ENCODE measurements around the gene CFAP92.
A peak's percentile ranks its signal among the peaks of the same experiment; 100 is the strongest.

Gene CFAP92, protein sequence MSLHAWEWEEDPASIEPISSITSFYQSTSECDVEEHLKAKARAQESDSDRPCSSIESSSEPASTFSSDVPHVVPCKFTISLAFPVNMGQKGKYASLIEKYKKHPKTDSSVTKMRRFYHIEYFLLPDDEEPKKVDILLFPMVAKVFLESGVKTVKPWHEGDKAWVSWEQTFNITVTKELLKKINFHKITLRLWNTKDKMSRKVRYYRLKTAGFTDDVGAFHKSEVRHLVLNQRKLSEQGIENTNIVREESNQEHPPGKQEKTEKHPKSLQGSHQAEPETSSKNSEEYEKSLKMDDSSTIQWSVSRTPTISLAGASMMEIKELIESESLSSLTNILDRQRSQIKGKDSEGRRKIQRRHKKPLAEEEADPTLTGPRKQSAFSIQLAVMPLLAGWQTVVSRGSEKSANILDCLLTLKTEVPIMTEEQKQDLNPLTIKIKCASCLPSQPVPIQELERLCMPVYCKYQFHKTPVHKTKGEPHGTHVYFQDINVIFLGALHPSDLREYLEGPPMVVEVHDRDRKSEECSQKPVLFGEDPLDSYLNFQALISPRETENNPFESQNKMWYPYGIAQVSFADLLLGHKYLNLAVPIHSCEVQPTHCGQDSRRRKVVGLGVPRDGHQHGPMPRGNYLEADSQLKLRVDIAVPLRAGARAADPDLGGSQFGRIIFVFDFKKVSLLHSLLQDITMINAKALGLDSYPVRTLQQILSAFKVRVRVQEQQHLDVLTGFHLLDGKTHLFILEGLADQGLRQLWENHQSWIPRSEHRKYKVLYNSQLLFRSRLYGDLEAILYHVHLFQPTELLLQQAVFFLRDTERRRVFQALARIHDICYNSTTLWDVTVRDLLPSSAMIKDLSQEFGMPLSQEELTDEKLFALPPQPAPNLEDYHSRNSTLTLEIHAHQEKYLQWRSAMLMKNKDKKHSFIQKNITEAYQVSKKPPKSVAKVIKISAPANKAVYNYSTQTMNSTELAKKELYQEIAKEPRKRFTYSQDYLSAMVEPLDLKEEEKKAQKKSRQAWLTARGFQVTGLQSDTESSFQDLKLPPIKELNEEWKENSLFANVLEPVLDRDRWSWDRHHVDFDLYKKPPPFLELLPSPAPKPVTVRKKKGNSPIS

DNA sequence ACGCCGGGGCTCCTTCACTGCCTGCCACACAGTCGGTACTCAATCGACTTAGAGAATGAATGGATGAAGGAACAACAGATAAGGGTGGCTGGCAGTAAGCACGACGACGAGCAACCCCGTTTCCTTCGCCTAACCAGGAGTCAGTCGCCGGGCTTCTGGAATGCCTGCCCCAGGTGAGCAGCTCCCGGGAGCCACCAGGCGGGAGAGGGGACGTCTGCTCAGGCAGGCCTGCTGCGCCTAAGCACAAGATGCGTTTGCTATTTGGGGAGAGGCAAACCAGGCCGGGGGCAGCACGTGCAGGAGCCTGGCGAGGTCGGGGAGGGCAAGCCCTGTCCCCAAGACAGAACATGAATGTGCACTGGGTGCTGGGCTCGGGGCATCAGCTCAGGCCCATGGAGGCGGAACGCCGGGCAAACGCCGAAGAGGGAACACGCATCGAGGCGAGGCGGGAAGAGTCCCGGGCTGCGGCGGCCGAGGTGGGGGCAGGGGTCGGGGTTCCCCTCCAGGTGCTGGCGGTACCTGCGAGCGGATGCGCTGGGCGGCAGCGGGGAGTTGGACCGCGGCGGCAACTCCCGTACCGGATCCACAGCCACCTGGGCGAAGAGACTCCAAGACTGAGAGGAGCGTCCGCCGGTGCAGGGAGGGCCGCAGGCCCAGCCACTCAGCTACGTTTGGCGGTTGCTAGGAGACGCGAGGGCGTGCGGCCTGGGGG lies at the start of gene CFAP92:
CFAP92 (minus strand) TSS at position 616 of the 712 bp plus-strand sequence. CDS start 772 bp downstream, outside the sequence.
- DNase-seq, result peak; percentile 83

DNA sequence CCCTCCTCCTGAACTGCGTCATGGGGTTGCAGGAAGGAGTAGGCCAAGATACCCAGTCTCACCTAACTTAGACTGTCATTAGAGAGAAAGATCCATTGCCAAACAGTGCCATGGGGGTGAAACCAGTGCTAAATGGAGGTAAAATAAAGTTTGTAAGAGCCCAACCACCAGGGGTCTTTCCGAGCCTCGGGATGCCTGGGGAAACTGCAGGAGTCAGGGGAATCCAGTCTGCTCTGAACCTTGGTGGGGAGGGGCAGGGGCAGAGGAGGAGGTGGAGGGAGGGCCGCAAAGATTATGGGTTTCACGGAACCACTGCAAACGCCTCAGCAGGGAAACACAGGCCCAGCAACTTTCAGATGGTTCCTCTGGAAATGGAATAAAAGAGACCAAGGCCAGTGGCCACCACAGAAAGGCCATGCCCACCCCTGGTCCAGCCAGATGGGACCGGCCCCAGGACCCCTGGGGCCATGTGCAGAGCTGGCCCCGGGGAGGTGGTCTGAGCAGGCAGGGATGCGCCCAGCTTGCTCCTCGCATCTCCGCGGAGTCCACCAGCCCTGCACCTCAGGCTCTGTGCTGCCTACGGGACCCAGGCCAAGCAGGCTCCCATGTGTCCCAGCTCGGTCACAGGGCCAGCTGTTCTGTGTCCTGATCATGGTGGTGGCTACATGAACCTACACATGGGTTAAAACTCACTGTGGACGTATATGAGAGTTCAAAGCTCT lies 46.9 kb upstream of the CFAP92 start:
- no peak for DNase-seq

DNA sequence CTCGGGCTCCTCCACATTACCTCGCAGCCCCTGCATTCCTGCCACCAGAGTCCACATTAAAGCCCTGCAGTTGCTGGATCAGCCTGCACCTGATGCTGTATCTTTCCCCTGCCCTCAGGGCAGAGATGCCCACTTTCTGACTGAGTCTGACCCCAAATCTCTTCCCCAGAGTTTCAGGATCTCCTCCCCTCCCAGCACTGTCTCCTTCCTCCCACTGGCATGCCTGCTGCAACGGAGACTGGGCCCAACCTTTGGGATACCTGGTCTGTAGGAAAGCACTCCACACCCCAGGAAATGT lies 46.1 kb upstream of the CFAP92 start:
- DNase-seq, result no peak

DNA sequence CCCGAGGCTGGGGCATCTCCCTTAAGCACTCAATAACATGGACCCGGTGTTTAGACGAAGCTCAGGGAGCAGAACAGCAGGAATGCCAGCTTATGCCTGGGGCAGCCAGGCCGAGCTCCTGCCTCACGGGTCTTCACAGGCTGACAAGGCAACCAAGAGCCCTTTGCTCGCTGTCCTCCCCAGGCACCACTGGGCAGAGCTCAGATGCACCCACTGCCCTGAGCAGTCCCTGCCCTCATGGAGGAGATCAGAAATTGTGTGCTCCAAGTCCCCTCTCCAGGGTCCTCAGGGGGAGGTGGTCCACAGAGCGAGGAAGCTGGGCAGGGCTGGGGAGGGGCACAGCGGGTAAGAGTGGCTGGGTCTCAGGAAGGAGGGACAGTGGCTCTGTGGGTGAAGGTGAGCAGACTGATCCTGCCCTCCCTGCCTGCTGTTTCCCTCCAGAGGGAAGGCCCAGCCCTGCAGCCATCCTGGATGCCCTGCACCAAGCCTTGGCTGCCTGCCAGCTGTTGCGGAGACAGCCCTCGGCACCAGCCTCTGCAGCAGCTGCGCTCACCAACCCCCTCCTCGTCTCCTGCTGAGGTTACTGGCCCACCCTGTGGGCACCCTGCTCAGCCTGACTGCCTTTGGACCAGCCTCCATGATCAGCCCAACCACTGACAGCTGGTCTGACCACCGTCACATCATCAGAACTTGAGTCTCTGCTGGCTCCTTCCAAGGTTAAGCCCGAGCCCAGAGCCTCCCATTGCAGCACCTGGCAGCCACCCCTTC lies 45.6 kb upstream of the CFAP92 start:
- peak; percentile 76 for DNase-seq

DNA sequence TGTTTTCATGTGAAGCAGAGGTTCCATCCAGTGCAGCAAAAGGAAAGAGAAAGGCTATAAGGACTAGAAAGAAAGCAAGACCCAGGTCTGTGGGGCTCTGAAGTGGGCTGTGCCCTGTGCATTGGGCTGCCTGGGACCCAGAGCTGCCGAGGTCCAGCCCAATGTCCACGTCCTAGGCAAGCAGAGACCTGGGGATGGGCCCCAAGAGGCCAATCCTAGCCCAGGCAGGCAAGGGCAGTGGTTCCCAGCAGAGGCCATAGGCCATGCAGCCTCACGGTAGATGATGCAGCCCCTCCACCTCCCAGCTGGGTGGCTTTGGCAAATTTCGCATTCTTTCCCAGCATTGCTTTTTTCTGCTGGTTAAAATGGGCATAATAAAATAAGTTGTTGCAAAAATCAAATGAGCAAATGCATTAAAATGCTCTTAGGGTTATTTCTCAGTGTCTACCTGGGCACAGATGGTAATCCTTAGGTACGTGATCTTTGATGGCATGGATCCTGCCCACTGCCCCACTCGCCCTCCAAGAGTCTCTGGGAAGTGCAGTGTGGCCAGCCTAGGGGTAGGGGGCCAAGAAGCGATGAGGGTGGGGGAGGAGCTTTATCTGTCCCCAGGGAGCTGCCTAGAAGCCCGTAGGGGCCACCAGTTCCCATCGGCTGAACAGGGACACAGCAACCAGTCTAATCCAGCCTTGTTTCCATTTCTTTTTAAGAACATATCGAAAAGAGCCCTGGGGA lies 44.4 kb upstream of the CFAP92 start:
- no peak for DNase-seq

DNA sequence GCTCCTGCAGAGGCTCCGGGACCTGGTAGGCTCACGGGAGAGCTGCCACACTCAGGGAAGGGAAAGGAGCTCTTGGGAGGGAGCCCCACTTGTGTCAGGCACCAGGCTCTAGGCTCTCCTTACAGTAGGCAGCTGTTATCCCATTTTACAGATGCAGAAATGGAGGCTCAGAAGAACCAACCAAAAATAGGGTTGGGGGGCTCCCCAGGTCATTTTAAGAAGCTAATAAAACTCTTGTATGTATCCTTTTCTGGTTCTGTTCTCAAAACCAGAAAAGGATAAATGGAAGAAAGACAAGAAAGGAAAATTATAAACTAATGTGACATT lies 43.2 kb upstream of the CFAP92 start:
- DNase-seq, result no peak

DNA sequence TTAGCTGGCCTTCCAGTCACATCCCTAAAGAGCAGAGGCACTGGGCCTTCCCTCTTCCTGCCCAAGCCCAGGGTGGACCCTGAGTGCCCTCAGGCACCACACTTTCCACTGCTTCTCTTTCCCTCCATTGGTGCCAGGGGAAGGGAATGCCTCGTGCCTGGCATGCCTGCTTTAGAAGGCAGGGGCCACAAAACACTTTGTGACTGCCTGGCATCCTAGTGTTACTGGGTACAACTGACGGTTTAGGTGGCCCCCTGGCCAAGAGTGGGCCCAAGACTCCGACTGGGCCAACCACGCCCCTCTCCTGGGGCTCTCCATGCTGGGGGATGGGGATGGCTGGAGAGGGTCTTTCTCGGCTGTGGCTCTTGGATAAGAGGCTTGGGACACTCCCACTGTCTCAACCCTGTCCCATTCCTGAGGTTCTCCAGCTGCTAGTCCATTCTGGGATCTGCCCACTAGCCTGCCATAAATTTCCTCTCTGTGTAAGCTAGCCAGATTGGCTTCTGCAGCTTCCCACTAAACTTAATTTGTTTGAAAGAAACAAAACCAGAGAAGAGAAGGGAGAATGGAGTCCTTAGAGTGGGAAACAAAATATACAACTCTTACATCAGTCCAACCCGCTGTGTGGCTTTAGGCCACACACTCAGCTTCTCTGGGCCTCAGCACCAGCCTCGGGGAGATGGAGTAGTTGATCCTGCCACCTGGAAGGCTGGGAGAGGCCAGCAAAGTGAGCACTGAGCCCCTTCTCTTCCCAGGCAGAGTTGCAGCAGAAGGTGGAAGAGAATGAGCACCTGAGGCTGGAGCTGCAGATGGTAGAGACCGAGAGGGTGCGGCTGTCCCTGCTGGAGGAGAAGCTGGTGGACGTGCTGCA lies 42.6 kb upstream of the CFAP92 start:
- no peak for DNase-seq

DNA sequence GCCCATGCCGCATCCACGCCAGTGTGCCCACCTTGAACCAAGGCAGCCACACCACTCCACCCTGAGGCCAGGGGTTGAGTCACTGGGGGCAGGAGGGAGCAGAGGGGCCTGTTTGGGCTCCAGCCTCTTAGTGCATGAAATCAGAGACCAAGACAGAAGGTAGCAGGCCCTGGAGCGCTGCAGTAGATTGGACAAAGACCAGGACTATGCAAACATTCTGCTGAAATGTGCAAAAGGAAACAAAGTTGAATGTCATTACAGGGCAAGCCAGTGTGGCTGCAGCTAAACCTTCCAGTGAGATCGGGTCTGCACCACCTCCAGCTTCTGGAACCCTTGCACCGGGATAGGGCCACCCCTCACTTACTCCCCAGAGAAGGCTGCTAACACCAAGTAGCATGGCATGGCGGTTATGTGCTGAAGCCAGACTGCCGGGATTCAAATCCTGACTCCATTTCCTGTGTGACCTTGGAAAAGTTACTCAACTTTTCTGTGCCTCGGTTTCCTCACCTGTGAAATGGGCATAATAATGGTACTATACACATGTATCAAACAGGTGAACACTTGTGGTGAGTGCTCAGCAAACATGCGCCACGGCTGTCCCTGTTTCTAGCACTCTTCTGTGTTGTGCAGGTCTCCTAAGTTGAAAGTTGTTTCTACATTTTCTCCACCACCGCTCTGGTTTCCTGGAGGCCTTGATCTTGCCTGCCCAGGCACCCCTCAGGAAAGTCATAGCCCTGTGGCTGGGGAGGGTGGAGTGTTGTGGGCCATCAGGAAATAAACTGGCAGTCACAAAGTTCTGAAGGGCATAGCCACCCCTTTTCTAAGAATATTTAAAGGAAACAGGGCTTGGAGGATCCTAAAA lies 41.7 kb upstream of the CFAP92 start:
- DNase-seq, result no peak

DNA sequence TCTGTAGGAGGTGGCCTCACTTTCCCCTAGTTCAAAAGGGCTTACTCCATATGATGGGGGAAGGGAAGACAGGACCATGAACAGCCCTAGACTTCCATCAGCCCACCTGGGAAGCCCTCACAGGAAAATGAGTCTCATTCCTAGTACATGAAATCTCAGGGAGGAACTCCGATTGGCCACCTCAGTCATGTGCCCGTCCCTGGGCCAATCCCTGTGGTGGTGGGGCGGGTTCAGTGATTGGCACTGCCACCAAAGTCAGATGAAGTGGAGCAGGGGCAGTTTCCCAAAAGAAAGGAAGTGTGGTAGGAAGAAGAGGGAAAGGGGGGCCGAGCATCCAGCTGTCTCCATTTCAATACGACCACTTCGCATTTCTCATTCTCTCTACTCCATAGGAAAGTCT lies 40.8 kb upstream of the CFAP92 start:
- DNase-seq, result no peak

DNA sequence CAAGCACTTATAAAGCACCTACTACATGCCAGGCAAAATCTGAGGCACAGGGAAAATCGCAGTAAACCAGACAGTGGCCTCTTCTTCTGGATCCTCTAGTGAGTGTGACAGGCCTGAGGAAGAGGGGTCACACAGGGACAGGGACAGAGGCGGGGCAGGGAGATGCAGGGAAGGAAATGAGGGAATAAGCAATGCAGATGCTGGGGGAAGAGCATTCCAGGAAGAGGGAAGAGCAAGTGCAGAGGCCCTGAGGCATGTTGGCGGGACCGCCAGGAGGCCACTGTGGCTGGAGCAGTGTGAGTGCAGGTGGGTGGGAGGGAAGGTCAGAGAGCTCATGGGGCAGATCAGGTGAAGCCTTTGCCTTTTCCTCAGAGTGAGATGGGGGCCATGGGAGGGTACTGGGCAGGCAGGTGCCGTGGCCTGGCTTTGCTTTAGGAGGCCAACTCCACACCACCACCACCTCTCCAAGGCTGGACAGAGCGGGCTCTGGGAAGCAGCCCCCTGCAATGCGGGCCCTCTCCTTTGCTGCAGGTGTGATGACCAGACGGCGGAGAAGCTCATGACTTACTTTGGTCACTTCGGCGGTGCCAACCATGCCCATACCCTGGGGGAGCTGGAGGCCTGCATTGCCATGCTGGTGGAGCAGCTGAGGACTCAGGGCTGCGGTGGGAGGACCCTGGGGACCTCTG lies 39.9 kb upstream of the CFAP92 start:
- no peak for DNase-seq

DNA sequence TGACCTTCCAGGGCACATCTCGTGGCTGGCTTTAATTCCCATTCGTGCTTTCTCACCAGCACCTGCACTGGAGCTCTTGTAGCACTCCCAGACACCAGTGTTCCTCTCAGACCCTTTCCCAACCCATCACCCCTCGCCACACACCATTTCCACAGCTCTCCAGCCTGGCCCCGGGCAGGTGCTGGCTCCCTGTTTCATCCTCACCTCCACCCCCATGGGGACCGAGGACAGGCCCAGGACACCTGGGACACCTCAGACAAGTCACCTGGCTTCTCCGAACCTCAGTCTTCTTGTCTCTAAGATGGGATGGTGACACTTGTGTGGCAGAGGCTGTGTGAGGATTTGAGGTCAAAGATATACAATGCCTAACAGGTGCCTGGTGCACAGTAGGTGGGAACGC lies 39.3 kb upstream of the CFAP92 start:
- no peak for DNase-seq

DNA sequence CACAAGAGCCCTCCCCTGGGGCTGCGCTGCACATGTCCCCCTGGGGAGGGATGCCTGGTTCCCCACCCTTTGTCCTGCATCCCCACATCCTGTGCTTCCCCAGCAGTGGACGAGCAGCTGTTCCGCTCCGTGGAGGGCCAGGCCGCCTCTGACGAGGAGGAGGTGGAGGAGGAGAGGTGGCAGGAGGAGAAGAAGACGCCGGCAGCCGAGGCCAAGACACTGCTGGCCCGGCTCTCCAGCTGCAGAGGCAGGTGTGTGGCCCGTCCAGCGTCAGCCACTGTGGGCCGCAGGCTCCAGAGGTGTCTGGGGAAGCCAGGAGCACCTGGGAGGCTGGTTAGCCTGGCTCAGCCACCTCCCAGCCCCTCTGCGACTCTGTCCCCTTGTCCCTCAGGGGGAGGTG lies 38.8 kb upstream of the CFAP92 start:
- no peak for DNase-seq

DNA sequence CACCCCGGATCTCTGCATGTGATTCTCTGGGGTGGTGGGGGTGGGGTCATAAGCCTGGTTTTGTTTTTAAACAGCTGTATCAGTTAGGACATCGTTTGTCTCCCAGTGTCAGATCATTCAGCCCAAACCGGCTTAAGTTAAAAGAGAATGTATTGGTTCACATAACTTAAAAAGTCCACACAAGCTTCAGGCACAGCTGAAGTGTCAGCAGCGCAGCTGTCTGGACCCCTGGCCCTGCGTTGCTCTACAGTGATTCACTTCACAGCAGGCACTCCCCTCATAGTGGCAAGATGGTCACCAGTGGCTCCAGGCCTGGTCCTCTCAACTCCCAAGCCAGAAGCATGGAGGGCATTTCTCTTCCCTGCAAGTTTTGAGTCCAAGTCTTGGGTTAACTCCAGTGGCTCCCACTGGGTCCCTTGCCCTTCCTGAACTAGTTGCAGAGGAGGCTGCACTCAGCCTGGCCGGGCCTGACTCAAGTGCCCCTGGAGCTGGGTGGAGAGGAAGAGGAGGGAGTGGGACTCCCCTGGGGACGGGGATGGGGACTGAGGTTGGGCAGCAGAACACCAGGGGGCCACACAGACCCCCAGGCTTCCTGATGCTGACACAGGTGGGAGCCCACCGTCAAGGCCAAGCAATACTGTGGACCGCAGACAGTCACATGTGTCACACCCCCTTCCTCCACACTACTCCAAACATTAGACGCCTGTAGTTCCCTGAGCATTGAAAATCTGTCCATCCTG lies 37.8 kb upstream of the CFAP92 start:
- no peak for DNase-seq

DNA sequence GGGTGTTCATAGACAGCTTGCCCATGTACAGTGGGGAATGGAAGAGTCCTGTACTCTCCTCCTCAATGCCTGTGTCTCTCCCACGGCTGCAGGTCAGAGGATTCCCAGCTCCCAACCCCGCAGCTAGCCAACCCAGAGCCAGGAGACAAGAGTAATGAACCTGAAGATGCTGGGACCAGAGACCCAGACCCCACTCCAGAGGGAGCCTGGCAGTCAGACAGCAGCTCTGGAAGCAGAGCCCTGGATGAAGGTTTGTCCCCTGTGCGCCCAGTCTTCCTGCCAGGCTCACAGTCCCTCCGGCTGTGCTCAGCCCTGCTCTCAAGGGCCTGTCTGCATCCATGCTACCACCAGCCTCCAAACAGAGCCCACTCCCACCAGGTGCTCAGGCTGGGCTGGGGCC lies 36.7 kb upstream of the CFAP92 start:
- DNase-seq, result no peak

DNA sequence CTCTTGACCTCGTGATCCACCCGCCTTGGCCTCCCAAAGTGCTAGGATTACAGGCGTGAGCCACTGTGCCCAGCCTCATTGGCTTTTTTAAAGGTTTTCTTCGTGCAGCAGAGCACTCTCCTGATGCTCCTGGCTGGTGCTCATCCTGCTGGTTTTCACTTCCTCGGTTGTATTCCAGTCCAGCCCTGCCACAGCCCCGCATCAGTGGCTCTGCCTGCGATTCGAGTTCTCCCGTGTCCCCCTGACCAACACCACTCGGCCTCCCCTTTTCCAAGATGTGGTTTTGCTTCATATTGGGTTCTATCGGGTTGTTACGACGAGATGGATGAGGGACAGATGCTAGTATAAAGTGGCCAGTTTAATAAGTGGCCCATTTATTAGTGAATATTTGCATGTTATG lies 35.0 kb upstream of the CFAP92 start:
- DNase-seq, result no peak

DNA sequence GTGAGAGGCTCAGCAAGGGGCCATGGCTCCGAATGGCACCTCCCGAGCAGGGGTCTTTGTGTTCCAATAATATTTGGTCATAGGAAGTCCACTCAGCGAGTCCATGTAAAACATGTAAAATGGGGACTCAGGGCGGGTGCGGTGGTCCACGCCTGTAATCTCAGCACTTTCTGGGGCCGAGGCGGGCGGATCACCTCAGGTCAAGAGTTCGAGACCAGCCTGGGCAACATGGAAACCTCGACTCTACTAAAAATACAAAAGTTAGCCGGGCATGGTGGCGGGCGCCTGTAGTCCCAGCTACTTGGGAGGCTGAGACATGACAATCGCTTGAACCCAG lies 33.6 kb upstream of the CFAP92 start:
- DNase-seq, result no peak

DNA sequence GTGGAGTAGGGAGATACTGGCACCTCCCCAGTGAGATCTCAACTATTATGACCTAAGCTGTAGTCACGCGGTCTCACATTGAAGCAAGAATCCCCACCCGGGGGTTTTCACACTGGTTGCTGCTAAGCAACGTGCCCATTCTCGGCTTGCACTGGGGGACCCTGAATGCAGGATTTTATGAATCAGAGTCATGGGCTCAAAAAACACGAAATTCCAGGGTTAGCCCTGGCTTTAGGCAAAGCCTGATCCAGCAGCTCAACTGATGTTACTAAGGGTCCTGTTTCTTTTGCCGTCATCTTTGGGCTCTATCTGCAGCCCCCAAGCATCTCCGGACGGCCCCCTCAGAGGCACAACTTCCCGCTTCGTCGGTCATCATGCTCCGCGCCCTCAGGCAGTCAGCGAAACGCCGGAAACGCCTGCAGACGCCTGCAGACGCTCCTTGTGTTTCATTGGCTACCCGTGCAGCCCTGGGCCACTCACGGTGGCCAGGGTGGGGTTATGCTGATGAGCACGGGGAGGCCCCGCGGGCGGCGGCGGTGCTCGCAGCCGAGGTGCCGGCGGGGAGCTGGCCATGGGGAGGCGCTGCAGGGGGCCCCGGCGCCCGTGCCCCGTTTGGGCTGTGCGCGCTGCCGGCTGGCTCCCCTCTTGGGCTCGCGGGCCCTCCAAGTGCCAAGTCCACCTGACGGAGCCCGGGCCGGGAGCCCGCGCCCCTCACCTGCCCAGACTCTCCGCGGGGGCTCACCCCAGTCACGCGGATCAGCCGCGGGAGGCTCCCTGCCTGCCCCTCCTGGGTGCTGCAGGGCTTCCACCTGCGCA lies 33.1 kb upstream of the CFAP92 start:
- peak; percentile 92 for DNase-seq

Measured in NCI-H1092 (cell line).